PFSK-1 (cell line): ENCODE results near the gene LTBP1.

Experiments used
- POLR2AphosphoS5 ChIP-seq: IDR thresholded peaks from 2 replicates; pipeline ENCODE4 v1.6.1; 2012; ENCODE audit warnings: low read depth, mild to moderate bottlenecking, control low read depth, low read length, moderate library complexity
- SIN3A ChIP-seq: IDR thresholded peaks from 2 replicates; pipeline ENCODE4 v1.6.1; 2012; ENCODE audit warnings: mild to moderate bottlenecking, low read length, moderate library complexity, borderline replicate concordance; ENCODE audit not compliant: insufficient read depth
- TF ChIP-seq, protein P1 (sequence below), 2 experiments: IDR thresholded peaks; 2 replicates each; pipeline versions ENCODE4 v1.6.1 to v1.8.0; 2011 to 2012; ENCODE audit warnings: low read depth in 2 of 2, low read length in 2 of 2, control low read depth in 1 of 2, inconsistent platforms in 1 of 2, mild to moderate bottlenecking in 1 of 2, moderate library complexity in 1 of 2; ENCODE audit not compliant: insufficient read depth in 1 of 2

DNA sequence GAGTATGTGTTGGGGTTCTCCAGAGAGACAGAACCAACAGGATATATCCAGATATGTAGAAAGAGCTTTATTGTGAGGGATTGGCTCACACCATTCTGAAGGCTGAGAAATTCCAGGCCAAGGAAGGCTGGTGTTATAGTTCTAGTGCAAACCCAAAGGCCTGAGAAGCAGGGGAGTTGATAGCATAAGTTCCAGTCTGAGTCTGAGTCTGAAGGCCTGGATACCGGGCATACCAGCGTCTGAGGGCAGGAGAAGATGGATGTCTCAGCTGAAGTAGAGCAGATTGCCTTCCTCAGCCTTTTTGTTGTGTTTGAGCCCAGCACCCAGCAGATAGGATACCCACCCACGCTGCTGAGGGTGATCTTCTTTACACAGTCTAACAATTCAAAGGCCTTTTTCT lies 318.0 kb downstream of the LTBP1 start:
- TF ChIP-seq POLR2AphosphoS5 (no peak), SIN3A (no peak)
- TF ChIP-seq, protein P1, sequence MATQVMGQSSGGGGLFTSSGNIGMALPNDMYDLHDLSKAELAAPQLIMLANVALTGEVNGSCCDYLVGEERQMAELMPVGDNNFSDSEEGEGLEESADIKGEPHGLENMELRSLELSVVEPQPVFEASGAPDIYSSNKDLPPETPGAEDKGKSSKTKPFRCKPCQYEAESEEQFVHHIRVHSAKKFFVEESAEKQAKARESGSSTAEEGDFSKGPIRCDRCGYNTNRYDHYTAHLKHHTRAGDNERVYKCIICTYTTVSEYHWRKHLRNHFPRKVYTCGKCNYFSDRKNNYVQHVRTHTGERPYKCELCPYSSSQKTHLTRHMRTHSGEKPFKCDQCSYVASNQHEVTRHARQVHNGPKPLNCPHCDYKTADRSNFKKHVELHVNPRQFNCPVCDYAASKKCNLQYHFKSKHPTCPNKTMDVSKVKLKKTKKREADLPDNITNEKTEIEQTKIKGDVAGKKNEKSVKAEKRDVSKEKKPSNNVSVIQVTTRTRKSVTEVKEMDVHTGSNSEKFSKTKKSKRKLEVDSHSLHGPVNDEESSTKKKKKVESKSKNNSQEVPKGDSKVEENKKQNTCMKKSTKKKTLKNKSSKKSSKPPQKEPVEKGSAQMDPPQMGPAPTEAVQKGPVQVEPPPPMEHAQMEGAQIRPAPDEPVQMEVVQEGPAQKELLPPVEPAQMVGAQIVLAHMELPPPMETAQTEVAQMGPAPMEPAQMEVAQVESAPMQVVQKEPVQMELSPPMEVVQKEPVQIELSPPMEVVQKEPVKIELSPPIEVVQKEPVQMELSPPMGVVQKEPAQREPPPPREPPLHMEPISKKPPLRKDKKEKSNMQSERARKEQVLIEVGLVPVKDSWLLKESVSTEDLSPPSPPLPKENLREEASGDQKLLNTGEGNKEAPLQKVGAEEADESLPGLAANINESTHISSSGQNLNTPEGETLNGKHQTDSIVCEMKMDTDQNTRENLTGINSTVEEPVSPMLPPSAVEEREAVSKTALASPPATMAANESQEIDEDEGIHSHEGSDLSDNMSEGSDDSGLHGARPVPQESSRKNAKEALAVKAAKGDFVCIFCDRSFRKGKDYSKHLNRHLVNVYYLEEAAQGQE (IDR thresholded peaks at IDR 0.05; ENCODE audit: insufficient read depth in 1 of 2, low read depth in 2 of 2, low read length in 2 of 2), result no peak
